Central memory CD4-positive, alpha-beta T cell (primary cell): ENCODE data around the gene CEP55.
A peak's percentile ranks its signal among the peaks of the same experiment; 100 is the strongest.
"Not testable (repeated sequence)": the region's sequence is repeated elsewhere in the genome, so short reads cannot be mapped to it uniquely, and the experiment has no call there.

ENCODE experiments used
- DNase-seq: peaks from one replicate; pipeline ENCODE4 v3.0.0; 2022
- total RNA-seq, 3 experiments: gene quantifications; one replicate each; lab custom pipeline; 2026; lab: John Stamatoyannopoulos, UW

Gene CEP55
- 0.44 to 8.5 (median 1.2) reads per million in 3 experiments for total RNA-seq

- peak; percentile 93 for DNase-seq
These were observed at the start of gene CEP55 for GRCh38 chr10:93496322-93497041. CEP55 (plus strand) TSS chr10:93496612; CDS start chr10:93500052, 3,440 bp downstream.

GRCh38 chr10:93447019-93447418, 49.4 kb upstream of the CEP55 start:
- DNase-seq: no peak

GRCh38 chr10:93447970-93448369, 48.4 kb upstream of the CEP55 start:
- DNase-seq: no peak

GRCh38 chr10:93451244-93451947, 45.0 kb upstream of the CEP55 start:
- DNase-seq: no peak

- no peak for DNase-seq
These were observed 44.3 kb upstream of the CEP55 start for GRCh38 chr10:93452143-93452542.

- DNase-seq: no peak
These were observed 42.3 kb upstream of the CEP55 start for GRCh38 chr10:93454146-93454545.

- DNase-seq: no peak
These were observed 41.7 kb upstream of the CEP55 start for GRCh38 chr10:93454736-93455135.

GRCh38 chr10:93456480-93456879, 39.9 kb upstream of the CEP55 start:
- DNase-seq: no peak

GRCh38 chr10:93457511-93457910, 38.9 kb upstream of the CEP55 start:
- DNase-seq: no peak

- DNase-seq: no peak
These were observed 37.6 kb upstream of the CEP55 start for GRCh38 chr10:93458821-93459257.

- no peak for DNase-seq
These were observed 36.9 kb upstream of the CEP55 start for GRCh38 chr10:93459466-93459865.

GRCh38 chr10:93461109-93461806, 35.2 kb upstream of the CEP55 start:
- no peak for DNase-seq

GRCh38 chr10:93461807-93462178, 34.6 kb upstream of the CEP55 start:
- no peak for DNase-seq

- no peak for DNase-seq
These were observed 34.0 kb upstream of the CEP55 start for GRCh38 chr10:93462371-93462770.

- DNase-seq: no peak
These were observed 33.5 kb upstream of the CEP55 start for GRCh38 chr10:93462881-93463280.

- no peak for DNase-seq
These were observed 32.5 kb upstream of the CEP55 start for GRCh38 chr10:93463723-93464476.

GRCh38 chr10:93464776-93465388, 31.5 kb upstream of the CEP55 start:
- DNase-seq: no peak

- DNase-seq: no peak
These were observed 30.4 kb upstream of the CEP55 start for GRCh38 chr10:93465806-93466675.

- not testable (repeated sequence) for DNase-seq
These were observed 28.8 kb upstream of the CEP55 start for GRCh38 chr10:93467635-93468034.

GRCh38 chr10:93468461-93469213, 27.8 kb upstream of the CEP55 start:
- DNase-seq: no peak

GRCh38 chr10:93469454-93469853, 27.0 kb upstream of the CEP55 start:
- DNase-seq: no peak
